Stimulated activated CD4-positive, alpha-beta T cell treated with anti-CD3 and anti-CD28 coated beads, Interleukin-15, amount 100 ng/mL, for 48 hours (primary cell): ENCODE results near the gene C16orf92.

ENCODE experiments used
- DNase-seq, 2 donors: peaks; one replicate each; pipeline ENCODE4 v3.0.0-alpha.2; 2020; ENCODE audit warnings: low read depth in 2 of 2

C16orf92 gene, protein sequence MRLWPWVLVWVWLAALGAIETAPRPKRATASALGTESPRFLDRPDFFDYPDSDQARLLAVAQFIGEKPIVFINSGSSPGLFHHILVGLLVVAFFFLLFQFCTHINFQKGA

DNA sequence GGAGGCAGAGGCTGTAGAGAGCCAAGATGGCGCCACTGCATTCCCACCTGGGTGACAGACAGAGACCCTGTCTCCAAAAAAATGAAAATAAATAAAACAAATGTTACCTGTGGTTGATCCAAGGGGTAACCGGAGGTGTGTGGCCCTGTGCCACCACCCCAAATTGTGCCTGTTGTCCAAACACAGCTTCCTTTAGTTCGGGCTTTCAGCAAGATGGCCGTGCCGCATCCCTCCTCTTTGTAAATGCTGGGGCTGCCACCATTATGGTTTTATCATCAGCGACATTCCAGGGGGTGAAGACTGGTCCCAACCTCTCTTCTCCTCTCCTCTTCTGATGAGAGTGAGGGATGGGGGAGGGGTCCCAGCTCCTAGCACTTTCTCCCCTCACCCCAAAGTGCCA lies at the start of gene C16orf92:
C16orf92 (plus strand) TSS at position 312 of the 400 bp plus-strand sequence. CDS start 143 bp downstream, outside the sequence.
- DNase-seq: no peak

DNA sequence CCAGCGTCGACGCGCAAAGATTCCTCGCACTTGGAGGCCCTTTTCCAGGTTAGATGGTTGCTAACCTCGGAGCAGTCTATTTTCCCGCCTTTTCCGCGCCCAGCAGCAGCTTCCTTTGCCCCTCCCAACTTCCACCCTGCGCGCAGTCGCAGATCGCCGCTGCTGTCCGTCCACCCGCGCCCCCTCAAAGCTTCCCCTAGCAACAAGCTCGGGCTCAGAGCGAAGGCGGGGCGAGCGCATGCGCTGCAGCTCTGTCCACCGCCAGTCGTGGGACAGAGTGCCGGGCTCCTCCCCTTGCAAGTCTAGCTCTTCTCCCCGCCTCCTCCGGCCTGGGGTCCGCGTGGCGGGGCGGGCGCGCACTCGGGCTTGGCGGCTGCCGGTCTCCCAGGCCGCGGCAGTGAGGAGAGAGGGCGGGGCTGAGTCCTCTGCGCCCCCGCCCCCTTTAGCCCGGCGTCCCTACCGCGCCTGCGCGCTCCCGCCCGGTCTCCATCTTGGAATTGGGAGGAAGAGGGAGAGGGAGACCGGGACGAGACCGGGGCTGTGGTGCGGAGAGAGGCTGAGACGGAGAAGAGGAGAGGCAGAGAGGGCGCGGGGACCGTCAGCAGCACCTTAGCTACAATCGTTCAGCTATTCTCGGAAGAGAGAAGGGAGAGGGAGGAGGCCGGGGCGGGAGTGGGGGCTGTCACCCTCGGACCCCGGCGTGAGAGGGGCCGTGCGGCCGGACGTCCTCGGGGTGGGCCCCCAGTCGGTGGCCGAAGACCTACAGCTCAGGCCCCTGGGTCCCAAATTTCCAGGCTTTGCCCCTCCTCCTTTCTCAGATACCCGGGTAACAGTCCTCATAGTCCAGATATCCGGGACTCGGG lies 49.4 kb upstream of the C16orf92 start, which contains the start of gene TAOK2:
TAOK2 (plus strand) TSS at position 485 of the 863 bp plus-strand sequence. CDS start 3,905 bp downstream, outside the sequence.
- DNase-seq: peak; percentile 97

DNA sequence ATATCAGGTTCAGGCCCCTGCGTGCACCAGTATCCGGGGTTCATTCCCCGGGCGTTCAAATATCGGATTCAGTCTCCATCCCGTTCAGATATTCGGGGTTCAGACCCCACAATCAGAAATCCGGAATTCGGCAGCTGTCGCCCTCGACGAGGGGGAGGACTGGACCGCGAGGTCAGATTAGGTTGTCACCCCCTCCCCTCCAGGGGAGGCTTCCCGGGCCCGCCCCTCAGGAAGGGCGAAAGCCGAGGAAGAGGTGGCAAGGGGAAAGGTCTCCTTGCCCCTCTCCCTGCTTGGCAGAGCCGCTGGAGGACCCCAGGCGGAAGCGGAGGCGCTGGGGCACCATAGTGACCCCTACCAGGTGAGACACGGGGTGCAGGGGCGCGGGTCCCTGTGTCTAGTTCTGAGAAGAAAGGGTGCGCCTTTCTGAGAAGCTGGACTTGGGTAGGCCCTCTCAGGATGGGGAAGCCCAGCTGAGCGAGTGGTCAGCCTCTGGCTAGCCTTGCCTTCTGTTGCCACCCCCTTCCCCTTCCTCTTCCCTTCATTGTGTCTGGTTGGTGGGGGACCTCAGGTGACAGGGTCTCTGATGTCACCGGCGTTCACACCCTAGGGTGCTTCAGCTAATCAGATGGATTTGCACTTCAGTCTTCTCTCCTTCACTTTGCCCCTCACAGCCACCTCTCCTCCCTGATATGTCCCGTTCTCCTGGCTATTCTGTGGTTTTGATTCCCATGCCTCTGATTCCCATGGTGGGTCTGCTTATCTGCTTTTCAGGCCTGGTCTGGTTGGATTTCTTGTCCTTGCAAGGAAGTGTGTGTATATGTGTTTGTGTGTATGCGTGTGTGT lies 48.5 kb upstream of the C16orf92 start:
- DNase-seq: no peak

DNA sequence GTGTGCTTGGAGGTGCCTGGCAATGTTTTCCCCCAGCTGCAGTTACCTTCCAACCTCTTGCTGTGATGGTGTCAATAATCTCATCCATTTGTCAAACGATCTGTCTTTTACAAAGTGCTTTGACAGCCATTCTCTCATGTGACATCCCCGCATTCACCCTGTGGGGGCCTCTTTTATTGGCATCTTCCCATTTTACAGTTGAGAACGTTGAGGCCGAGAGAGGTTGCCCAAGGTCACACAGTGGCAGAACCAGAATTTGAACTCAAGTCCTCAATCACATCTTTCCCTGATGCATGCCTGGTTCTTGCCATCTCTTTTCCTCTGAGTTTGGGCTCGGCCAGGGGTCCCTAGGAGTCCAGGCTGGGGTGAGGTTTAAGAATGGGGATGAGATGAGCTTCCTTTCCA lies 47.9 kb upstream of the C16orf92 start:
- no peak for DNase-seq

DNA sequence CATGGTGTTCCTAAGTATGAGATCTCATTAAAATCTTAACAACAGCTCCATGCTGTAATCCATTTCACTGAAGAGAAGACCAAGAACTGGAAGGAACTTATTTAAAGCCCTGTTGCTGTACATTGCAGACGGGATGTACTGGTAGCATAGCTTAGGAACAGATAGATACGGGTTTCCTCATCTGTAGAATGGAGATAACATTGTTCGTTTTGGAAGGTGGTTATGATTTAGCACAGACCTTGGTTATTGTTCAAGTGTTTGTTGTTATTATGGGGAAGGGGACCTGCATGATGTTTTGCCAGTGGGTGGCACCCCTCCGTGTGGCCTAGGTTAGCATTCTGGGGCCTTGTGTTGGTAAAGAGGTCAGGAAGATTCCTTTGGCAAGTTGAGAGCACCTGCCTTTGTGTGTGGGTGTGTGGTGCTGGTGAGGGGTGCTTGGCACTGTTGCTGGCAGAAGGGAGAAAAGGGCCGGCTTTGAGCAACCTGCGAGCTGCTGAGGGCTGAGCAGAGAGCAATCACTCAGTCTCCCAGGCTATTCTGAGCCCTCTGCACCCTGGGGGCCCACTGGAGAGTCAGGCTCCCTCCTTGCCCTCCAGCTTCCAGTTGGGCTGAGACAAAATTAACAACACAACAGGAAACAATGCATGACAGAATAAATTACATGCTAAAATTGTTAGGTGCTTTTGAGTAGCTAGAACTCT lies 47.0 kb upstream of the C16orf92 start:
- no peak for DNase-seq

DNA sequence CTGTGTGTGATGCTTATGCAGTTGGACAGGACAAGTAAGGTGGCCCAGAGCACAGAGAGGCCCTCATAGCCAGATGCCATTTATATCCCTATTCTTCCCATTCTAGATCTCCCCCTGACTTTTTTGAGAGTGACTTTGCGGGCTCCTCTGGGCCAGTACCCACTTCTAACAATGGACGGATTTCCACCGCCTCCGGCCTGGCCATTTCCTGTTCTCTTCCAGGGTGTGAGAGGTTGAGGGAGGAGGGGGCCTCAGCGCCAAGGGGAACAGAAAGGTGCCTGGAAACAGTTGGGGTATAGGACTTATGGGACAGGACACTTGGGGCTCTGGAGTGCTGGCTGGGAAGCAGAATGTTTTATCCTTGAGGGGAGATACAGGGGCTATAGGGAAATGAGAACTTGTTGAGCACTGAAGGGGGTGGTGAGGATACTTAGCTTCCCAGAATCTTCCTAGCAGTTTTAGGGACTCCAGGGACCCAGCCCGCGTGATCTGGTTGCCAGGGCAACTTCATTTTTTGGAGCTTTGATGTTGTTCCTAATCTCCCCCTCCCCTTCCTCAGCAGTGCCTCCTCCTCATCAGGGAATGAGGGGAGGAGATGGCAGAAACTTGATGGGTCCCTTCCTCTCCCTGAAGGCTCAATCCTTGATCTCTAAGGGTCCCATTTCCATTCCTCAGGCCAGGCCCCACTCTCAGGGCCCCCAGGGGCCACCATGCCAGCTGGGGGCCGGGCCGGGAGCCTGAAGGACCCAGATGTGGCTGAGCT lies 45.8 kb upstream of the C16orf92 start:
- DNase-seq: no peak

DNA sequence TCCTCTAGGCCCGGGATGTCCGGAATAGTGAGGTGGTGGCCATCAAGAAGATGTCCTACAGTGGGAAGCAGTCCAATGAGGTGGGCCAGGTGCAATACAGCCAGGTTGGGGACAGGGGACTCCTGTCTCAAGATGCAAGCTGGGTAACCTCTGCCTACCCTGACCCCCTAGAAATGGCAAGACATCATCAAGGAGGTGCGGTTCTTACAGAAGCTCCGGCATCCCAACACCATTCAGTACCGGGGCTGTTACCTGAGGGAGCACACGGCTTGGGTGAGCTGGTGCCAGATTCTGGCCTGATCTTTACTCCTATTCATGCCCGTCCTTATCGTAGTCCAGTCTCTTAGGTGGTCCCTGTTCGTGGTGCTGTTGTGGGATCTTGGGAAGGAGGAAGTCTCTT lies 44.9 kb upstream of the C16orf92 start:
- no peak for DNase-seq

DNA sequence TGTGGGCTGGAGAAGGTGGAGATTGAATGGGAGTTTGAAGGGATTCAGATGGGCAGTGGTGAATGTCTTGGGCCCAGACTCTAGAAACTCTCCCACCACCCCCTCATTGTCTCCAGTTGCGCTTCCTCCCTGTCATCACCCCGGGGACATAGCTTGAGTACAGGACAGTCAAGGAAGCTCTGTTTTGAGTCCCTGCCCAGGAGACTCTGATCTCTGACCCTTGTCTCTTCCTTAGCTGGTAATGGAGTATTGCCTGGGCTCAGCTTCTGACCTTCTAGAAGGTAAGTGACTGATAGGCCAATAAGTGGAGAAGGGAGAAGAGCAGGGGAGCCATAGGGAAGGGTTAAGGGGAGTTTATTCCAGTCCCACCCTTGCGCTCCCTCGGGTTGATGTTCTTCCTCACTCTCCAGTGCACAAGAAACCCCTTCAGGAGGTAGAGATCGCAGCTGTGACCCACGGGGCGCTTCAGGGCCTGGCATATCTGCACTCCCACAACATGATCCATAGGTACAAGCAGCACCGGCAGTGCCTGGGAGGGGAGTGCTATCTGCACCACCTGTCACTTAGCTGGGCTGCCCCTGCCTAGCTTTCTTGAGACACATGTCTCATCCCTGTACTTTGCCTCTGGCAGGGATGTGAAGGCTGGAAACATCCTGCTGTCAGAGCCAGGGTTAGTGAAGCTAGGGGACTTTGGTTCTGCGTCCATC lies 44.3 kb upstream of the C16orf92 start:
- no peak for DNase-seq

DNA sequence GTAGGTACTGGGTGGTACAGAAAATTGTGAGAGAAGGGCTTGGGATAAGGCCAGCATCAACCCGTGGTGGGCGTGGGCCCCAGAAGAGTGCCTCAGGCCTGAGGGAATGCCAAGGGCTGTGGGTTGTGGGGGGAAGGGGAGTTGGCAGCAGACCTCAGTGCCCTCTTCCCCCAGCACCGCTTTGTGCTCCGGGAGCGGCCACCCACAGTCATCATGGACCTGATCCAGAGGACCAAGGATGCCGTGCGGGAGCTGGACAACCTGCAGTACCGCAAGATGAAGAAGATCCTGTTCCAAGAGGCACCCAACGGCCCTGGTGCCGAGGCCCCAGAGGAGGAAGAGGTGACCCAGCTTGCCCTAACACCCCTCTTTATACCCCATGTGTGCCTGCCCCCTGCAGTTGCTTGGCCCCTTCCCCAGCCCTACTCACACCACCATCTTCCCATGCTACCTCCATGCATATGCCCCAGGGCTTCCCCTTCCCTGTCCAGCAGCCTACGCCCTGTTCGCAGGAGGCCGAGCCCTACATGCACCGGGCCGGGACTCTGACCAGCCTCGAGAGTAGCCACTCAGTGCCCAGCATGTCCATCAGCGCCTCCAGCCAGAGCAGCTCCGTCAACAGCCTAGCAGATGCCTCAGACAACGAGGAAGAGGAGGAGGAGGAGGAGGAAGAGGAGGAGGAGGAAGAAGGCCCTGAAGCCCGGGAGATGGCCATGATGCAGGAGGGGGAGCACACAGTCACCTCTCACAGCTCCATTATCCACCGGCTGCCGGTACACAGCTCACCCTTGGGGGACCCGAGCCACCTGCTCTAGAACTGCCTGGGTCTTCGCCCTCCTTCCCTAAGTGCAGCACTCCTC lies 40.2 kb upstream of the C16orf92 start:
- DNase-seq: no peak

DNA sequence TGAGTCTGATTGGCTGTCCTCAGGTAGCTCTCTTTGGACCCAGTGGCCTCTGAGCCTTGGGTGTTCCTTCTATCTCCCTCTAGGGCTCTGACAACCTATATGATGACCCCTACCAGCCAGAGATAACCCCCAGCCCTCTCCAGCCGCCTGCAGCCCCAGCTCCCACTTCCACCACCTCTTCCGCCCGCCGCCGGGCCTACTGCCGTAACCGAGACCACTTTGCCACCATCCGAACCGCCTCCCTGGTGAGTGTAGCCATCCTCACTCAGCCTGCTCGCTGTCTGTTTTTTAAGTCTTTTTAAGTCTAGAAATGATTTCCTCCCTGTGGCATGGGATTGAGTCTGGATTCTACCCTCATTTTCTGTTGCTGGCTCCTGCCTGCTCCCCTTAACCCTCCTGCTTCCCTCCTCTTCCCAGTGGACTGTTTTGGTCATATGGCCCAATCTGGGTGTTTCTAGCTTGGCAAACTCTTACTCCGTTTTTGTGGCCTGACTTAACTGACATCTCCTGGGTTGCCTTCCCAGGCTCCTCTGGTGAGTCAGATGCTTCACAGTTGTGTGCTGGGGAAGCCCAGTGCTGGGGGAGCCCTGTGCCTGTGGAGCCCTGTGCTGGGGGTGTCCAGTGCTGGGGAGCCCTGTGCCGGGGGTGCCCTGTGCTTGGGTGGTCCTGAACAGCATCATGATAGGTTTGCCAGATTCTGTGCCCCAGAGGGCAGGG lies 39.4 kb upstream of the C16orf92 start:
- no peak for DNase-seq

DNA sequence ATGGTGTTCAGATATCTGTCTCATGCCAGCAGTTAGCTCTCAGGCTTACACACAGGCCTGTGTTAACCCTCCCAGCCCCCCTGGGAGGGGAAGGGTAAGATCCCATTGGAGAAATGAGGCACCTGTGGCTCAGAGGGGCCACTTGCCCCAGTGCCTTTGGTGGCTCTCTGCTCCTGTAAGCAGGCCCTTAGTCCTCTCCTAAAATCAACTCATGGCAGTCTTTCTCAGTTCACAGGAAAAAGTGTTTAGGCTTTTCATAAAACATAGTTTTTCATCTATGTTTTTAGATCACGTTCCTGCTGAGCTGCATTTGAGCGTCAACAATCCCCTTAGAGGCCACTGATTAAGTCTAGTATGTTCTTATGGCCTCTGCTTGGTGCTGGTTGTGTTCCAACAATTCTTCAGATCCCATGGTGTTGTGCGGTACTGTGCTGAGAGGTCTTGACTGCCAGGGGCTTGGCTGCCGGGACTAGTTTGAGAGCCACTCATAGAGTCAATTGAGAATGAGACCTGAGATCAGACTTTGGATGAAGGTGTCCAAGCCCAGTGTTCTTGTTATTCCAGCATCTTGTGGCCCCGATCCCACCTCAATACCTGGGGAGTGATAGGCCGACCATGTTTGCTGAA lies 38.7 kb upstream of the C16orf92 start:
- DNase-seq: no peak

DNA sequence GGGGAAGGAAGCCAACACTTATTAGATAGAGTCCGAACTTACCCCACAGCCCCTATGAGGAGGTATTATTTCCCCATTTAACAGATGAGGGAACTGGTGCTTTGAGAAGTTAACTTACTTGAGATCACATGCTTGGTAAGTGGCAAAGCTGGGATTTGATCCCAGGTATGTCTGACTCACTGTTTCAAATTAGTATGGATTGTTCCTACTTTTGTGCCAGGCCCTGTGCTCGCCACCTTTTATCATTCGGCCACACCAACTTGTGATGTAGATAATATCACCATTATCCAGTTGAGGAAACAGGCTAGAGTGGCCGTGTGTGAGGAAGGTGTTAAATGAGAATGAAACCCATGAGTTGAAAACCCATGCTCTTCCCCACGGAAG lies 38.2 kb upstream of the C16orf92 start:
- no peak for DNase-seq

DNA sequence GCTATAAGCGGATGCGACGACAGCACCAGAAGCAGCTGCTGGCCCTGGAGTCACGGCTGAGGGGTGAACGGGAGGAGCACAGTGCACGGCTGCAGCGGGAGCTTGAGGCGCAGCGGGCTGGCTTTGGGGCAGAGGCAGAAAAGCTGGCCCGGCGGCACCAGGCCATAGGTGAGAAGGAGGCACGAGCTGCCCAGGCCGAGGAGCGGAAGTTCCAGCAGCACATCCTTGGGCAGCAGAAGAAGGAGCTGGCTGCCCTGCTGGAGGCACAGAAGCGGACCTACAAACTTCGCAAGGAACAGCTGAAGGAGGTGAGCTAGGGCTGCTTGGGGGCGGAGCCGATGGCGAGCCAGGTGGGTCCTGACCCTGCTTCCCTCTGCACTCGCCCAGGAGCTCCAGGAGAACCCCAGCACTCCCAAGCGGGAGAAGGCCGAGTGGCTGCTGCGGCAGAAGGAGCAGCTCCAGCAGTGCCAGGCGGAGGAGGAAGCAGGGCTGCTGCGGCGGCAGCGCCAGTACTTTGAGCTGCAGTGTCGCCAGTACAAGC lies 37.7 kb upstream of the C16orf92 start:
- no peak for DNase-seq

DNA sequence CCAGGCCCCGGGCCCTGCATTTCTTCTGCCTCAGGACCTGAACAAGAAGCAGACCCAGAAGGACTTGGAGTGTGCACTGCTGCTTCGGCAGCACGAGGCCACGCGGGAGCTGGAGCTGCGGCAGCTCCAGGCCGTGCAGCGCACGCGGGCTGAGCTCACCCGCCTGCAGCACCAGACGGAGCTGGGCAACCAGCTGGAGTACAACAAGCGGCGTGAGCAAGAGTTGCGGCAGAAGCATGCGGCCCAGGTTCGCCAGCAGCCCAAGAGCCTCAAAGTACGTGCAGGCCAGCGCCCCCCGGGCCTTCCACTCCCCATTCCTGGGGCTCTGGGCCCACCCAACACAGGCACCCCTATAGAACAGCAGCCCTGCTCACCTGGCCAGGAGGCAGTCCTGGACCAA lies 36.8 kb upstream of the C16orf92 start:
- DNase-seq: no peak

DNA sequence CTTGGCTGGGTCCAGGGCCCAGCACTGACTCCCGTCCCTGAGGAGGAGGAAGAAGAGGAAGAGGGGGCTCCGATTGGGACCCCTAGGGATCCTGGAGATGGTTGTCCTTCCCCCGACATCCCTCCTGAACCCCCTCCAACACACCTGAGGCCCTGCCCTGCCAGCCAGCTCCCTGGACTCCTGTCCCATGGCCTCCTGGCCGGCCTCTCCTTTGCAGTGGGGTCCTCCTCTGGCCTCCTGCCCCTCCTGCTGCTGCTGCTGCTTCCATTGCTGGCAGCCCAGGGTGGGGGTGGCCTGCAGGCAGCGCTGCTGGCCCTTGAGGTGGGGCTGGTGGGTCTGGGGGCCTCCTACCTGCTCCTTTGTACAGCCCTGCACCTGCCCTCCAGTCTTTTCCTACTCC lies 36.1 kb upstream of the C16orf92 start:
- DNase-seq: no peak

DNA sequence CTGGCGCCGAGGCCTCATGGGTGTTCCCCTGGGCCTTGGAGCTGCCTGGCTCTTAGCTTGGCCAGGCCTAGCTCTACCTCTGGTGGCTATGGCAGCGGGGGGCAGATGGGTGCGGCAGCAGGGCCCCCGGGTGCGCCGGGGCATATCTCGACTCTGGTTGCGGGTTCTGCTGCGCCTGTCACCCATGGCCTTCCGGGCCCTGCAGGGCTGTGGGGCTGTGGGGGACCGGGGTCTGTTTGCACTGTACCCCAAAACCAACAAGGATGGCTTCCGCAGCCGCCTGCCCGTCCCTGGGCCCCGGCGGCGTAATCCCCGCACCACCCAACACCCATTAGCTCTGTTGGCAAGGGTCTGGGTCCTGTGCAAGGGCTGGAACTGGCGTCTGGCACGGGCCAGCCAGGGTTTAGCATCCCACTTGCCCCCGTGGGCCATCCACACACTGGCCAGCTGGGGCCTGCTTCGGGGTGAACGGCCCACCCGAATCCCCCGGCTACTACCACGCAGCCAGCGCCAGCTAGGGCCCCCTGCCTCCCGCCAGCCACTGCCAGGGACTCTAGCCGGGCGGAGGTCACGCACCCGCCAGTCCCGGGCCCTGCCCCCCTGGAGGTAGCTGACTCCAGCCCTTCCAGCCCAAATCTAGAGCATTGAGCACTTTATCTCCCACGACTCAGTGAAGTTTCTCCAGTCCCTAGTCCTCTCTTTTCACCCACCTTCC lies 35.5 kb upstream of the C16orf92 start:
- no peak for DNase-seq

DNA sequence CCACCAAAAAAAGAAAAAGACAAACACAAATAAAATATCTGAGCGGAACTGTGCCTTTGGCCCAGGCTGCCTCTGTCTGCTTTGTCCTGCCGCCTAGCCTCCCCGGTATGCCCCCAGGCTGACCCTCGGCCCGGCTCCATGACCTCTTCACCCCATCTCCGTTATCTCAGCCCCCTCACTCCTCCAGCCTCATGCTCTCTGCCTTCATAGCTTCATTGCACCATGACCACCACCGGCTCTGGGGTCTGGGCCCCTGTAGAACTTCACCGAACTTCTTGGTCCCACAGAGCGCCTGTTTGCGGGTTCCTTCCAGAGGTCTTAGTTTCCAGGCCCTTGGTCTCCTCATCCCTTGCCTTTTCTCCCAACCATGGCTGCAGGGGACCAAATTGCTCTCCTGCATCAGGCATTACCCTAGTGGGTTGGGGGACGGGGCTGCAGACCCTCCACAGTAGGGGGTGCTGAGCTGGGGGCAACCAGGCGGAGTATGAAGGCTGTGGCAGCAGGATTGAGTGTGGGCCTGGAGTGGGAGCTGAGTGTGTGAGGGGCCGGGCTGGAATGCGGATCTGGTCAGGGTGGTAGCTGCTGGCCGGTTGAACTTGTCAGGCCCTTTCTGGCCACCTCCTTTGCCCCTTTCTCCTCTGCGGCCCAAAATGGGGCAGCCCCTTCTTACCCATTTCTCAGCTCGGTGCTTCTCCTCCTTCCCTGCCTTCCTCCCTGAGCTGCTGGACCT lies 34.5 kb upstream of the C16orf92 start:
- no peak for DNase-seq
